HCT116 (cell line): ENCODE data around the gene ACTL9. TPM values are rescaled to one million over a fixed set of nuclear protein-coding genes. Genes with fewer than 3 reads are reported as not detected.

Experiments used
- ATAC-seq: fragments of 200-7000 bp; cut with Tn5 transposase; 2 replicates; pipeline ENCODE4 v1.9.1; 2020; ENCODE audit warnings: mild to moderate bottlenecking, moderate library complexity
- BruUV-seq: library from RNA; stranded (reverse); fragments of 400-500 nt; replicated peaks from 2 replicates; lab custom pipeline; 2021; lab: Mats Ljungman, UMichigan
- CTCF ChIA-PET: fragments of 300-600 bp; sonication (Branson Sonifier 250); formaldehyde crosslinking; loops from one replicate; lab custom pipeline; 2021; ENCODE audit warnings: antibody characterized with exemption; lab: Charles Lee
- POLR2A ChIA-PET: fragments of 300-600, 350-600 bp; sonication (Branson Sonifier 250); formaldehyde crosslinking; loops from one replicate; lab custom pipeline; 2021; ENCODE audit warnings: antibody characterized with exemption; lab: Charles Lee
- RAD21 ChIA-PET, 2 experiments: fragments of 300-600 bp; sonication (Branson Sonifier 250); formaldehyde crosslinking; loops; one replicate each; lab custom pipeline; 2023; ENCODE audit warnings: low total read pairs in 2 of 2; ENCODE audit not compliant: uncharacterized antibody in 2 of 2, unreplicated experiment in 2 of 2, low non-redundant PET in 1 of 2; lab: Charles Lee
- DNase-seq: peaks from one replicate; pipeline ENCODE4 v3.0.0-alpha.2; 2010; ENCODE audit warnings: low read depth, low spot score
- H2AFZ ChIP-seq: fragments of 200-600 bp; shearing (Covaris generic), sonication (generic); 2 replicates; pipeline ENCODE4 v1.6.1; 2017; ENCODE audit warnings: low read depth, mixed run types, mixed read lengths, antibody characterized with exemption, low read length; ENCODE audit not compliant: poor library complexity, severe bottlenecking
- H3K27ac ChIP-seq: 2 replicates; pipeline ENCODE4 v1.5.1; 2012; ENCODE audit warnings: low read depth, low read length
- H3K27me3 ChIP-seq: fragments of 200-600 bp; sonication (generic); 2 replicates; pipeline ENCODE4 v1.6.1; 2016; ENCODE audit warnings: mixed run types, low read length, mixed read lengths; ENCODE audit not compliant: insufficient read depth
- H3K36me3 ChIP-seq, 2 experiments: fragments of 200-500 bp in 1 of 2; fragments of 200-600 bp in 1 of 2; sonication (Bioruptor generic) in 1 of 2; sonication (generic) in 1 of 2; 2 replicates each; pipeline versions ENCODE4 v1.5.1 to v1.6.1; 2014 to 2016; ENCODE audit warnings: low read length in 2 of 2, inconsistent platforms in 1 of 2, mixed read lengths in 1 of 2, mixed run types in 1 of 2; ENCODE audit not compliant: insufficient read depth in 2 of 2, control insufficient read depth in 1 of 2
- H3K4me1 ChIP-seq, 2 experiments: fragments of 200-600 bp in 1 of 2; sonication (generic) in 1 of 2; 2 replicates each; pipeline versions ENCODE4 v1.5.1 to v1.6.1; 2012 to 2017; ENCODE audit warnings: low read length in 2 of 2, inconsistent platforms in 1 of 2, mild to moderate bottlenecking in 1 of 2, mixed read lengths in 1 of 2, mixed run types in 1 of 2, moderate library complexity in 1 of 2; ENCODE audit not compliant: insufficient read depth in 2 of 2, control insufficient read depth in 1 of 2
- H3K4me2 ChIP-seq: fragments of 200-600 bp; sonication (generic); 2 replicates; pipeline ENCODE4 v1.6.1; 2017; ENCODE audit warnings: mixed run types, low read length, mixed read lengths
- H3K4me3 ChIP-seq, 2 experiments: fragments of 200-600 bp in 1 of 2; sonication (generic) in 1 of 2; replicated peaks in 1 of 2; 2 replicates each; pipeline ENCODE4 v1.5.1; 2011 to 2016; ENCODE audit warnings: low read length in 2 of 2, control low read depth in 1 of 2, low read depth in 1 of 2, mild to moderate bottlenecking in 1 of 2, mixed read lengths in 1 of 2, mixed run types in 1 of 2
- H3K79me2 ChIP-seq: fragments of 200-600 bp; sonication (generic); 2 replicates; pipeline ENCODE4 v1.6.1; 2017; ENCODE audit warnings: mild to moderate bottlenecking, mixed run types, low read length, moderate library complexity, mixed read lengths; ENCODE audit not compliant: insufficient read depth
- H3K9ac ChIP-seq: fragments of 200-600 bp; sonication (generic); 2 replicates; pipeline ENCODE4 v1.6.1; 2016; ENCODE audit warnings: low read length, mixed read lengths
- H3K9me2 ChIP-seq: fragments of 200-600 bp; sonication (generic), shearing (Covaris generic); 2 replicates; pipeline ENCODE4 v1.6.1; 2017; ENCODE audit warnings: mixed run types, mild to moderate bottlenecking, moderate library complexity; ENCODE audit not compliant: insufficient read depth
- H3K9me3 ChIP-seq, 2 experiments: fragments of 200-500 bp in 1 of 2; fragments of 200-600 bp in 1 of 2; sonication (Bioruptor generic) in 1 of 2; sonication (generic) in 1 of 2; 2 replicates each; pipeline ENCODE4 v1.6.1; 2014 to 2017; ENCODE audit warnings: low read length in 2 of 2, mixed read lengths in 2 of 2, inconsistent platforms in 1 of 2, low read depth in 1 of 2, mild to moderate bottlenecking in 1 of 2, mixed run types in 1 of 2, moderate library complexity in 1 of 2; ENCODE audit not compliant: control insufficient read depth in 1 of 2, insufficient read depth in 1 of 2
- H4K20me1 ChIP-seq: fragments of 200-600 bp; sonication (generic), shearing (Covaris generic); 2 replicates; pipeline ENCODE4 v1.6.1; 2017; ENCODE audit warnings: mixed run types, mild to moderate bottlenecking, moderate library complexity; ENCODE audit not compliant: insufficient read depth
- CEBPB ChIP-seq: IDR thresholded peaks from 2 replicates; pipeline ENCODE4 v1.6.1; 2012; ENCODE audit warnings: low read depth
- EGR1 ChIP-seq: IDR thresholded peaks from 2 replicates; pipeline ENCODE4 v1.6.1; 2012; ENCODE audit warnings: low read depth
- ELF1 ChIP-seq: IDR thresholded peaks from 2 replicates; pipeline ENCODE4 v1.6.1; 2012; ENCODE audit warnings: low read depth, borderline replicate concordance
- EZH2 ChIP-seq: fragments of 200-600 bp; sonication (generic); IDR thresholded peaks from 2 replicates; pipeline ENCODE4 v1.6.1; 2017; ENCODE audit warnings: antibody characterized with exemption, mixed run types
- EZH2phosphoT487 ChIP-seq: fragments of 200-600 bp; IDR thresholded peaks from 2 replicates; pipeline ENCODE4 v1.6.1; 2018; ENCODE audit warnings: antibody characterized with exemption, borderline replicate concordance
- FOSL1 ChIP-seq: IDR thresholded peaks from 2 replicates; pipeline ENCODE4 v1.6.1; 2012; ENCODE audit warnings: low read depth
- RAD21 ChIP-seq: IDR thresholded peaks from 2 replicates; pipeline ENCODE4 v1.6.1; 2012; ENCODE audit warnings: low read depth, mild to moderate bottlenecking
- REST ChIP-seq: IDR thresholded peaks from 2 replicates; pipeline ENCODE4 v1.6.1; 2012; ENCODE audit warnings: low read depth
- SP1 ChIP-seq: IDR thresholded peaks from 2 replicates; pipeline ENCODE4 v1.6.1; 2012; ENCODE audit warnings: low read depth
- SRF ChIP-seq: IDR thresholded peaks from 2 replicates; pipeline ENCODE4 v1.6.1; 2012; ENCODE audit warnings: low read depth
- TCF7L2 ChIP-seq: IDR thresholded peaks from 2 replicates; pipeline ENCODE4 v1.7.0; 2011; ENCODE audit warnings: borderline replicate concordance, inconsistent platforms; ENCODE audit not compliant: insufficient read depth, insufficient read length; ENCODE audit errors: extremely low read depth
- YY1 ChIP-seq: IDR thresholded peaks from 2 replicates; pipeline ENCODE4 v1.6.1; 2011; ENCODE audit warnings: low read length, low read depth, moderate library complexity, mild to moderate bottlenecking; ENCODE audit not compliant: insufficient replicate concordance; ENCODE audit errors: extremely low read depth
- ZBTB33 ChIP-seq: IDR thresholded peaks from 2 replicates; pipeline ENCODE4 v1.6.1; 2011; ENCODE audit warnings: mild to moderate bottlenecking, low read length, moderate library complexity; ENCODE audit not compliant: insufficient replicate concordance; ENCODE audit errors: extremely low read depth
- ZFX ChIP-seq: fragments of 450-650 bp; IDR thresholded peaks from 2 replicates; pipeline ENCODE4 v1.6.1; 2017
- ZNF274 ChIP-seq: fragments of 200-500 bp; sonication (Bioruptor generic); IDR thresholded peaks from 2 replicates; pipeline ENCODE4 v1.6.1; 2014; ENCODE audit warnings: mild to moderate bottlenecking, low read depth, low read length, inconsistent platforms
- intact Hi-C: fragments of 100-400 bp; cut with micrococcal nuclease; formaldehyde crosslinking; loops from 2 replicates; pipeline ENCODE4 v1.10.0; 2022
- total RNA-seq: library from RNA; stranded (reverse); gene quantifications from one replicate; pipeline ENCODE4 v1.2.1, GENCODE V29; 2021; ENCODE audit not compliant: unreplicated experiment
- TF ChIP-seq, protein P1 (sequence below): IDR thresholded peaks from 2 replicates; pipeline ENCODE4 v1.6.1; 2012

Gene ACTL9
- total RNA-seq, 1 experiment from 2014 or later, result not detected

DNA sequence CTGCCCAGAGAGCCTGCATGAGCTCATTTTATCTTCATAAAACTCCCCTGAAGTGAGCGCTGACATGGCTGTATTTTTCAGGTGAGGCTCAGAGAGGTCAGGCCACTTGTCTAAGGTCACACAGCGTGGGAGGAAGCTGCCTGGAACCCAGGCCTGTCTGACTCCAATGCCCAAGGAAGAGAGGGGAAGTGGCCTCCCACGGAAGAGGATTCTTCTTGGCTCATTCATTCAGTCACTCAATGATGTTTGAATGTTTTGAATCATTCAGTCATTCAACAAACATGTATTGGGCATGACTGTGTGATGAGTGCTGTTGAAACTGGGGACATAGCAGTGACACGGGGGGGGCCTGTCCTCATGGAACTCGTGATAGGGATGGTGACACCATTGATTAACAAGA, 12.0 kb downstream of the ACTL9 start:
- no peak overlapping the region for H2AFZ ChIP-seq
- no peaks in the 10 kb centered on the region for H3K9me3 ChIP-seq
- ChIA-PET POLR2A (no interaction called here), RAD21 (no interaction called here), CTCF (no interaction called here)
- no peaks in the 10 kb centered on the region for H4K20me1 ChIP-seq
- H3K36me3 ChIP-seq, result no peaks in the 10 kb centered on the region
- DNase-seq (no peak), ATAC-seq (no peak)
- H3K27me3 ChIP-seq, result no peaks in the 10 kb centered on the region
- H3K4me1 ChIP-seq, result 0 out of 4 replicates have a peak, but pooled peaks cover 0 to under 1% of the 10 kb centered on the region in 2 experiments
- no peak overlapping the region for H3K4me3 ChIP-seq
- TF ChIP-seq, protein P1, sequence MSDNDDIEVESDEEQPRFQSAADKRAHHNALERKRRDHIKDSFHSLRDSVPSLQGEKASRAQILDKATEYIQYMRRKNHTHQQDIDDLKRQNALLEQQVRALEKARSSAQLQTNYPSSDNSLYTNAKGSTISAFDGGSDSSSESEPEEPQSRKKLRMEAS, result no peak
- no peak for TF ChIP-seq FOSL1
- no peak for TF ChIP-seq ZBTB33
- TF ChIP-seq ZFX, result no peak
- no peak for TF ChIP-seq EGR1
- TF ChIP-seq SRF, result no peak
- TF ChIP-seq YY1, result no peak
- no peak for TF ChIP-seq TCF7L2
- TF ChIP-seq RAD21, result no peak
- no peak for TF ChIP-seq CEBPB
- TF ChIP-seq EZH2phosphoT487, result no peak
- no peak for TF ChIP-seq ZNF274
- no peak for TF ChIP-seq REST
- TF ChIP-seq ELF1, result no peak
- no peak for TF ChIP-seq EZH2
- TF ChIP-seq SP1, result no peak
- H3K27ac ChIP-seq, result no peak overlapping the region
- no peaks in the 10 kb centered on the region for H3K79me2 ChIP-seq
- no TSS peak for BruUV-seq
- no peak overlapping the region for H3K4me2 ChIP-seq
- H3K9me2 ChIP-seq, result no peaks in the 10 kb centered on the region
- no peak overlapping the region for H3K9ac ChIP-seq
- intact Hi-C loops, result no loop called here
